Measurements from ENCODE around the gene FN1.

DNA sequence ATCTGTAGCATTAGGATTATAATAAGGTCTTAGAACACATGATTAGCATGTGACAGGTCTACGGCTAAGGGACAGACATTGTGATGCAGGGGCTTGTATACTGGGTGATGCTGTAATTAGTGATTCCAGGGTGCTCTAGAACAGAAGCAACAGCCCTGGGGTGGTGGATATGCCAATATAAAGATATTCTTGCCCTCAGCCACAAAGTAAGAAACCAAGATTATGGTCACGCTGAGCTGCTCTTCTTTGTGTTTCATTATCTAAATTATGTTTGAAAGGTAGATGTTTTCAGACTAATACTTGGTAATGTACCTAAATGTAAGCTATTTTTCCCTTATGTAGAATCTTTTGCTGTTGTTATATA lies 45.3 kb downstream of the FN1 start:
- TF ChIP-seq, protein P1, sequence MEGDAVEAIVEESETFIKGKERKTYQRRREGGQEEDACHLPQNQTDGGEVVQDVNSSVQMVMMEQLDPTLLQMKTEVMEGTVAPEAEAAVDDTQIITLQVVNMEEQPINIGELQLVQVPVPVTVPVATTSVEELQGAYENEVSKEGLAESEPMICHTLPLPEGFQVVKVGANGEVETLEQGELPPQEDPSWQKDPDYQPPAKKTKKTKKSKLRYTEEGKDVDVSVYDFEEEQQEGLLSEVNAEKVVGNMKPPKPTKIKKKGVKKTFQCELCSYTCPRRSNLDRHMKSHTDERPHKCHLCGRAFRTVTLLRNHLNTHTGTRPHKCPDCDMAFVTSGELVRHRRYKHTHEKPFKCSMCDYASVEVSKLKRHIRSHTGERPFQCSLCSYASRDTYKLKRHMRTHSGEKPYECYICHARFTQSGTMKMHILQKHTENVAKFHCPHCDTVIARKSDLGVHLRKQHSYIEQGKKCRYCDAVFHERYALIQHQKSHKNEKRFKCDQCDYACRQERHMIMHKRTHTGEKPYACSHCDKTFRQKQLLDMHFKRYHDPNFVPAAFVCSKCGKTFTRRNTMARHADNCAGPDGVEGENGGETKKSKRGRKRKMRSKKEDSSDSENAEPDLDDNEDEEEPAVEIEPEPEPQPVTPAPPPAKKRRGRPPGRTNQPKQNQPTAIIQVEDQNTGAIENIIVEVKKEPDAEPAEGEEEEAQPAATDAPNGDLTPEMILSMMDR (conservative IDR thresholded peaks at IDR 0.05; ENCODE audit: low read length) = no peak
- no peak for TF ChIP-seq EZH2phosphoT487 (IDR thresholded peaks at IDR 0.05; ENCODE audit: borderline replicate concordance)
